NCI-H146 treated with DMSO at 0.1 percent for 48 hours (cell line): ENCODE measurements around the gene COPRS.
"Not testable (repeated sequence)": the region's sequence is repeated elsewhere in the genome, so short reads cannot be mapped to it uniquely, and the experiment has no call there.

Experiments used
- DNase-seq: peaks from one replicate; lab custom pipeline; 2025; ENCODE audit not compliant: unreplicated experiment; lab: John Stamatoyannopoulos, UW

Gene COPRS

DNA sequence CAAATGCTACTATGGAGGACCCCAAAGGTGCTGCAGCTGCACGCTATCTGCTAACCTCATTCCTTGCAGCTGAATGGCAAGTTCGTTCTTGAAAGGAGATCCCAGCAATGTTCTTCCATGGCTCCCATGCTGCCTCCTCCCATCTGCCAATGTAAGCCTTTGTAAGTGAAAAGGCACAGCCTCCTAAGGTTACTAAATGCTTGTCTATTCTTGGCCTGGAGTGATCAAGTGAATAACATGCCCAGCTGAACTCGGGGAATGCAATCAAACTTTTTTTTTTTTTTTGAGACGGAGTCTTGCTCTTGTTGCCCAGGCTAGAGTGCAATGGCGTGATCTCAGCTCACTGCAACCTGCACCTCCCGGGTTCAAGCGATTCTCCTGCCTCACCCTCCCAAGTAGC, 49.2 kb downstream of the COPRS start:
- DNase-seq = not testable (repeated sequence)

GRCh38 chr17:31808521-31809050, 50.5 kb downstream of the COPRS start:
- no peak for DNase-seq

DNA sequence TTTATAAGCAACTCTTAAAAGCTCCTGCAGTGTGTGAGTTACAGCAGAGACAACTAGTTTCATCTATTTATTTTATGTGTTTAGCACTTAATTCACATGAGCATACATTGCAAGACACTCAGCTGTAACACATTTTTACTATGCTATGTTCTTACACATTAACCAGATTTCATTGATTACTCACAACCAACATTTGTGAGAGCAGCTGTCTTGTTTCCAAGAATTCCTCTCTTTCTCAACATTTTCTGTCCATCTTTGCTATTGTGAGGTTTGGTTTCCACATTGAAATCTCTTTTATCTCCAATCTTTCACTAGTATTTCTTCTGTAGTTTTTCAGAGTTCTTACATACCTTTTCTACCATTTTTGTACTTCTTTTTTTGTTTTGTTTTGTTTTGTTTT, 51.2 kb downstream of the COPRS start:
- DNase-seq = no peak

DNA sequence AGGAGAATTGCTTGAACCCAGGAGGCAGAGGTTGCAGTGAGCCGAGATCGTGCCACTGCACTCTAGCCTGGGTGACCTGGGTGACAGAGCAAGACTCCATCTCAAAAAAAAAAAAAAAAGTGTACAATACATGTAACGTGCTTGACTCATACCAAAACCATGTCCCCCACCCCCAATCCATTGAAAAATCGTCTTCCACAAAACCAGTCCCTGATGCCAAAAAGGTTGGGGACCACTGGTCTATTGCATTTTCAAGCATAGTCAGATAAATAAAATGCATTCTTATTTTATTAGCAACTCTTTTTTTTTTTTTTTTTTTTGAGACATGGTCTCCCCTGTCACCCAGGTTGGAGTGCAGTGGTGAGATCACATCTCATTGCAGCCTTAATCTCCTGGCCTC, 52.1 kb downstream of the COPRS start:
- DNase-seq = no peak

GRCh38 chr17:31803494-31804213, 55.4 kb downstream of the COPRS start:
- peak; percentile 73 for DNase-seq

GRCh38 chr17:31802502-31802901, 56.5 kb downstream of the COPRS start:
- no peak for DNase-seq
